Activated CD4-positive, alpha-beta T cell treated with anti-CD3 and anti-CD28 coated beads, Interleukin-2, amount 50 U/mL, for 24 hours (primary cell): Measurements from ENCODE around the gene PEX5.

Experiments
- DNase-seq, 2 donors: peaks; one replicate each; pipeline ENCODE4 v3.0.0-alpha.2; 2020; ENCODE audit warnings: low read depth in 1 of 2, low spot score in 1 of 2

PEX5 gene

DNA sequence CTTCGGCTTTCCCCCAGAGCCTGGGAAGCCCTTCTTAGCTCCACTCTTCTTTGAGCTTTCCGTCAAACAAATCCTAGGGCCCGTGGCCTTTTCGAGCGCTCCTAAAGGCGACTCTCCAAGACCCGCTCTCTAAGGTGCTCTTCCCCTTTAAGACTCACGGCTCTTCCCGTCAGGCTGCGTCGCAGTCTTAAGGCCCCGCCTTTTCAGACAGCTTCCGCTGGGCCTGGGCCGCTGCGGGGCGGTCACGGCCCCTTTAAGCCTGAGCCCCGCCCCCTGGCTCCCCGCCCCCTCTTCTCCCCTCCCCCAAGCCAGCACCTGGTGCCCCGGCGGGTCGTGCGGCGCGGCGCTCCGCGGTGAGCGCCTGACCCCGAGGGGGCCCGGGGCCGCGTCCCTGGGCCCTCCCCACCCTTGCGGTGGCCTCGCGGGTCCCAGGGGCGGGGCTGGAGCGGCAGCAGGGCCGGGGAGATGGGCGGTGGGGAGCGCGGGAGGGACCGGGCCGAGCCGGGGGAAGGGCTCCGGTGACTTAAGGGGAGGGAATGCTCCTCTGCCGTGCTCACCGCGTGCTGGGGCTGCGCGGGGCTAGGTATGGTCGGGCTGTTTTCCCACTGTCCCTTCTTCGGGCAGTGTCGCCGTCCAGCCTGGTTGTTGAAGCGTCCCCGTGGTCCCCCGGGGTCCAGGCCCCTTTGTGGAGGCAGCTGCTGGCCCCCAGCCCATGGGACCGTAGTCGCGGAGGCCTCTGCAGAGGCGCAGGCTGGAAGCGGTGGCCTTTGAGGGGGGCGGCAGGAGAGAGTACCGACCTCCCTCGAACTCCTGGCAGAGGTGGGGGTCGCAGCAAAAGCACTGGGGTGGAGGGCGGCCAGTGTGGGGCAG lies at the start of gene PEX5:
TSS of gene PEX5 (plus strand) at position 289 of the 870 bp plus-strand sequence. CDS start 692 bp downstream, outside the sequence.
- peak; percentile 56 to 81 for DNase-seq

DNA sequence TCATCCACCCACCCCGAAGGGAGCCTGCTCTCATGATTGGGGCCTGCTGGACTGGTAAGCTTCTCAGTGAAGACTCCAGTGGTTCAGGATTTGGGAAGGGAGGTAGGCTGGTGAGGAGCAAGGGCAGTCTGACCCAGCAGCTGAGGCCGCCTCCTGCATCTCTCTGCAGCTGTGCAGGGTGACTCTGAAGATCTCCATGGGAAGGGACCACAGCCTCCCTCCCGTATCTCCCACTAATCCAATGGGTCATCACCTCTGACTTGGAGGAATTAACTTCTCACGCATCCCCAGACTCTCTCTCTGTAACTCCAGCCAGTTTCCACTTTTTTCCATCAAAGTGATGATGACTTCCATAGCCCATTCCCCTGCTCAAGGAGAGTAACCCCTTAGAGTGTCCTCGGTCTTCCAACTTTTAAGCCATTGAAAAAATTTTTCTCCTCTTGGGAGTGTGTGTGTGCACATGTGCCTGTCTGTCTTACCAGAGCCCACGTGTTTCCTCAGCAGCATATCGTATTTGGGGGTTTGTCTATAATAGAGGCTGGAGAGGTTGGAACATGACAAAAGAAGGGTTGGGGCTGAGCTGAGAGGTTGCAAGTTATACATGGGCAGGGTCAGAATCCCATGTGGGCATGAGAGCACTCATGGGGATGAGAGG lies 48.0 kb upstream of the PEX5 start:
- no peak for DNase-seq

DNA sequence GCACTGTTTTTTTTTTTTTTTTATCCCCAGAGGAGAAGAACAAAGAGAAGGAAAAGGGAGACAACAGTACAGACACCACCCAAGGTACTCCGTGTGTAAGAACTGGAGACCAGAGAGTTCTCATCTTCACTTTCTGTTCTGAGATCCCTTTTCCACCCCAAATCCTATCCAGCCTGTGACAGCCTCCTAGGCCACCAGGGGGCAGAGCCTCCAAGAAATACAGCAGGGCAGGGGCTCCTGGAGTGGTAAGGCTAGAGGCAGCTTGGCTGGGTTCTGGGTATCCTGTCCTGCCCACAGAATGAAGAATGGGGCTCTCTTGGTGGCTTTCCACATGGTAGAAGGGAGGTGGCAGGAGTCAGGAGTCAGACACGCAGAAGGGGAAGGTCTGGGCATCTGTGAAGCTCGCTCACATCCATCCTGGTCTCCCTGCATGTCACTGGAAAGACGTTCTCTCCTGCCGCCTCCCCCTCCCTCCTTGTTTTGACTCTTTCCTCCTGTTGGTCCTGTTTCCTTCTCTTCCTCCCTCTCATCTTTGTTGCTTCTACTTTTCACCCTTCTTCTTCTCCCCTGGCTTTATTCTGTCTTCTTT lies 47.3 kb upstream of the PEX5 start:
- peak in 1 of 2 donors; percentile 40 for DNase-seq

DNA sequence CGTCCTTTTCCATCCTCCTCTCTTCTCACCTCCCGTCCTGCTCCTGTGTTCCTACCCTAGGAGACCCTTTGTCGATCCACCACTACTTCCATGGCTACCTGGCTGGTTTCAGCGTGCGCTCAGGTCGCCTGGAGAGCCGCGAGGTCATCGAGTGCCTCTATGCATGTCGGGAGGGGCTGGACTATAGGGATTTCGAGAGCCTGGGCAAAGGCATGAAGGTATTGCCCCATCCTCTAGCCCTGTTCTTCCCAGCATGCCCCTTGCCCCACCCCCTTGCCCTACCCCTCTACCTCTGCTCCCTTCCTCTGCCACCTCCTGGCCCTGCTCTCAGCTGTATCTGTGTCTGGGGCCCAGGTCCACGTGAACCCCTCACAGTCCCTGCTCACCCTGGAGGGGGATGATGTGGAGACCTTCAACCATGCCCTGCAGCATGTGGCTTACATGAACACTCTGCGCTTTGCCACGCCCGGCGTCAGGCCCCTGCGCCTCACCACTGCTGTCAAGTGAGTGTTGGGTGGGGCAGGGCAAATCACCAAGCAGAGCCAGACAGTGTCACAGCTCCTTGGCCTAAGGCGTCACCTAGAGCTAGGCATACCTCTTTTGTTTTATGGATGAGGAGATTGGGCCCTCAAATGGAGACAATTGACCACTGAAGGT lies 46.5 kb upstream of the PEX5 start:
- no peak for DNase-seq

DNA sequence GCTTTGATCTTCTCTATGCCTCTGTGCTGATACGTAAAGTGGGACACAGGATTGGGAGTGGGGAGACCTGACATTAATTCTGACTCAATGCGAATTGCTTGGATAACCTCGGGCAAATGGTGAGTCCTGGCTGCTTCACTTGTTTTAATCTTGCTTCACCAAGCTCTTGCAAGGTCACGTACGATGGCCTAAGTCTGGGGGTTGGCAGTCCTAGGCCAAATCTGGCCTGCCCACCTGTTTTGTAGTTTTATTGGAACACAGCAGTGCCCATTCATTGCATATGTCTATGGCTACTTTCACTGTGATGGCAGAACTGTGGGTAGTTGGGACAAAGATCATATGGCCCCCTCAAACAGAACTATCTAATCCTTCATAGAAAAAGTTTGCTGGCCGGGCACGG lies 45.9 kb upstream of the PEX5 start:
- DNase-seq = no peak

DNA sequence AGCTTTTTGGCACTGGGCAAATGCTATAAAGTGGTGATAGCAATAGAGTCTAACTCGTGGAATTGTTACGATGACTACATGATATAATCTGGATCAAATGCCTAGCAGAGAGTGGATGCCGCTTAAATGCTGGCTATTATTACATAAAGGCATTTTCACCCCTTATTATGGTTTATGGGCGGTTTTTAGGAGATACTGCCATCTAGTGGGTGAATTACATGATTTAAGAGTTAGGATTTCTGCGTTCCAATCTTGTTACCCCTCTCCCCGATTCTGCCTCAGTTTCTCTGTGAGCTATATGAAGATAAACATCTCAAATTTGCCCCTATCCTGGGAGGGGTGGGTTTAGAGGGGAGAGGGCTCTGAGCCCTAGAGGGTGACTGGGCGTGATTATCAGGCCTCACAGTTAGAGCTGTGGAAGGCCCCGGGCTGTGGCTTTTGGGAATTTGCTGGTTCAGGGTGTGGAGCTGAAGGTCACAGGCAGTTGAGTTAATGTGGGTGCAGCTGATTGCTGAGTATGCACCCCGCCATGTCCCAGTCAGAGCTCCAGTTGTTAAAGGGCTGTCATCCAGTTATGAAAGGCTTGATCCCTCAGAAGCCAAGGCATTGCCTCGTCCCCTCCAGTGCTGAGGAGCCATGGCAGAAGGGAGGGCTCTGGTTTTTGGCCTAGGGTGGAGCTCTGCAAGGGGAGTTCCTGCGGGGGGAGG lies 44.9 kb upstream of the PEX5 start:
- no peak for DNase-seq

DNA sequence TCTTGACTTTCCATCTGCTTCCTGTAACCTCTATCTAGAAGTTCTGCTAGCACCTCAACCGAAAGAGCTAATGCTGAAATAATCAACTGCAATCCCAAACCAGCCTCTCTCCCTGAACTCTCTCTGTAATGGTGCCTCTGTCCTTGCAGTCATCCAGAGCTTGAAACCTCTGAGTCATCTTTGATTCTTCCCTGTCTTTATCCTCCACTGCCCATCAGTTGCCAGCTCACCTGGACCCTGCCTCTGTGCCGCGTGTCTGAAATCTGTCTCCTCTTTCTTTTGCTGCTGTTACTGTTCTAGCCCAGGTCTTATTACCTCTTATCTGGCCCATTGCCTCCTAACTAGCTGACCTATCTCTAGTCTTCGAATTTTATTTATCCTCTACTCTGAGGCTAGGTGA lies 43.8 kb upstream of the PEX5 start:
- DNase-seq = no peak

DNA sequence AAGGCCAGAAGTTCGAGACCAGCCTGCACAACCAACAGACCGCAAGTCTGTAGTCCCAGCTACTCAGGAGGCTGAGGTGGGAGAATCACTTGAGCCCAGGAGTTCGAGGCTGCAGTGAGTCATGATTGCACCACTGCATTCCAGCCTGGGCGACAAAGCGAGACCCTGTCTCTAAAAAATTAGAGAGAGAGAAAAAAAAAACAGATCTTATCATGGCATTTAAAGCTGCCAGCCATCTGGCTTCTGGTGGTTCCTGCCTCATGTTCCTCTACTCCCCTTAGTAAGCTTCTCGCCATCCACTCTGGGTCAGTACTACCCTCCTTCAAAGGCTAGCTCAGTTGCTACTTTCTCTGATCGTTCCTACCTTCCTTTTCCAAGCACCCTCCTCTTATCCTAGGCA lies 43.3 kb upstream of the PEX5 start:
- DNase-seq = no peak

DNA sequence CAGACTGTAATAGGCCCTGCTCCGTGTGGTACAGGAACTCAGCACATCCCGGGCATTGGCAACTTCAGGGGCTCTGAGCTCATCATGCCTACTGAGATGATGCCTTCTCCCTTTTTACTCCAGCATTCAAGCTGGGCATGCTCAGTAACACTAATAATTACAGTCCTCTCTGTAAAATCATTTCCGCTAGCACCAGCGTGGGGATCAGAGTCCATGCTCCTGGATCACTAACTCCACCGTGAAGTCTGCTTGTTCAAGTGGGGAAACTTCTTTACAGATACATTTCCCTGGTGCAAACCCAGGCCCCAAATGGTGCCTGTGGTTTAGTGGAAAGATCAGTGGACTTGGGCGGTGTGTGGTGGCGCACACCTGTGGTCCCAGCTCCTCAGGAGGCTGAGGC lies 42.6 kb upstream of the PEX5 start:
- DNase-seq = no peak

DNA sequence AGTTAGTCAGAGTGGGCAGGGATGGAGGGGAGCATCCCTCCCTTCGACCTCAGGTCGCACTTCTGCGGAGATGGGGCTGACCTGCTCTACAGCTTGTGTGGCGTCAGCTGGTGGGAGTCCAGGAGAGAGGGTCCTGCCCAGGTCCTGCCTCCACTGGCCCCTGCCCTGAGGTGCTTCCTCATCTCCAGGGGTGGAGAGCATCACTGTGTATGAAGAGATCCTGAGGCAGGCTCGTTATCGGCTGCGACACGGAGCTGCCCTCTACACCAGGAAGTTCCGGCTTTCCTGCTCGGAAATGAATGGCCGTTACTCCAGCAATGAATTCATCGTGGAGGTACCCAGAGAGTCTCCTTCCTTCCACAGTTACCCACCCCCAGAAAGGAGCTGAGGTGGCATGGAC lies 39.1 kb upstream of the PEX5 start:
- no peak for DNase-seq

DNA sequence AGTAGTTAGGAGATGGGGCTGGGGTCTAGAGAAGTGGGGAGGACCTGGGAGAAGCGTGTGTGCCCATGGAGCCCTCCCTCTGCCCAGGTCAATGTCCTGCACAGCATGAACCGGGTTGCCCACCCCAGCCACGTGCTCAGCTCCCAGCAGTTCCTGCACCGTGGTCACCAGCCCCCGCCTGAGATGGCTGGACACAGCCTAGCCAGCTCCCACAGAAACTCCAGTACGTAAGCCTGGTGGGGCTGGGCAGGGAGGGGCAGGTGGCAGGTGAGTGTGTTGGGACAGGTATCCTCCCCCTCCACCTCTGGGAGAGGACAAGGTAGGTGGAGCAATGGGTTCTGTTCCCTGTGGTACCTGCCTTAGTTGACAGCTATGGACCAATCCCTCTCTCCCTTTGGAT lies 38.6 kb upstream of the PEX5 start:
- DNase-seq = no peak

DNA sequence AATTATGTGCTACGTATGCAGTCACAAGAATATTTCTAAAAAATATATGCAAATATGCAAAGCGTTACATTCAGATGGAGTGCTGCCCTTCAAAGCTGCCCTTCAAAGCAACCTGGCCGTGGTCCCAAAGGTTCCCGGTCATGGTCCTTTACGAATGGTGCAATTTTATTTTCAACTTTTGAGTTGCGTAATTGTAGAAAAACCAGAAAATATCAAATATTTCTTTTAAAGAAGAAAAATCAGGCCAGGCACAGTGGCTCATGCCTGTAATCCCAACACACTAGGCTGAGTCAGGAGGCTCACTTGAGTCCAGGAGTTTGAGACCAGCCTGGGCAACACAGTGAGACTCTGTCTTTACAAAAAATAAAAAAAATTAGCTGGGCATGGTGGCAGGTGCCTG lies 38.0 kb upstream of the PEX5 start:
- DNase-seq = no peak

DNA sequence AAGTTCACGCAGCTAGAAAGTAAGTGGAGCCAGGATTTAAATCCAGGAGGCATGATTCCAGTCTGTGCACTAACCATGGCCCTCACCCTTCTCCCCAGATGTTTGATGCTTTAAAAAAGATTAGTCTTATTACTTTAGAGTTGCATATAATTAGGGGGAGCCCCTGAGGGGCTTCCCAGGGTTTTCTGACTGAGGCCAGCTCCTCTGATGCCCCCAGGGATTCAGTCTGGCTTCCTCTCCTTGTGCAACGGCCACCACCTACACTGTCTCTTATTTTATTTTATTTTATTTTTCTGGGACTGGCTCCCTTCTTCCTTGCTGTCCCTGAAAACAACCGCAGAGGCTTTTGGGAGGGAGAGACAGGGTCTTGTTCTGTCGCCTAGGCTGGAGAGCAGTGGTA lies 36.7 kb upstream of the PEX5 start:
- no peak for DNase-seq

DNA sequence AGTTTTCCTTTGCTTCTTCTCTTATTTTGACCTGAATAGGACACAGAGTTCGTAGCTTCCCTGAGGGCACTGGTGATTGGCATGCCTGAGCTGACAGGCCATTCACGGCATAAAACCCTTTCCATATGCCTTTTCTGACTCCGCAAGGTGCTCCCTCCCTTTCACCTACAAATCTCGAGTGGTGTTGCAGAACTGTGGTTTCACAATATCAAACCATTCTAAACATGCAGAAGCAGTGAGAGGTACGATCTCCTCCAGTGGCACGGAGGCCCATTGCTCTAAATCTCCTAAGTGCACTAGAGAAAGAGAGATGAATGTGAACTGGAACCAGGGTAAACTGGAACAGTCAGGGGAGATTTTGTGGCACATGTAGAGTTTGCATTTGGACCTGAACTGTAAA lies 35.4 kb upstream of the PEX5 start:
- no peak for DNase-seq

DNA sequence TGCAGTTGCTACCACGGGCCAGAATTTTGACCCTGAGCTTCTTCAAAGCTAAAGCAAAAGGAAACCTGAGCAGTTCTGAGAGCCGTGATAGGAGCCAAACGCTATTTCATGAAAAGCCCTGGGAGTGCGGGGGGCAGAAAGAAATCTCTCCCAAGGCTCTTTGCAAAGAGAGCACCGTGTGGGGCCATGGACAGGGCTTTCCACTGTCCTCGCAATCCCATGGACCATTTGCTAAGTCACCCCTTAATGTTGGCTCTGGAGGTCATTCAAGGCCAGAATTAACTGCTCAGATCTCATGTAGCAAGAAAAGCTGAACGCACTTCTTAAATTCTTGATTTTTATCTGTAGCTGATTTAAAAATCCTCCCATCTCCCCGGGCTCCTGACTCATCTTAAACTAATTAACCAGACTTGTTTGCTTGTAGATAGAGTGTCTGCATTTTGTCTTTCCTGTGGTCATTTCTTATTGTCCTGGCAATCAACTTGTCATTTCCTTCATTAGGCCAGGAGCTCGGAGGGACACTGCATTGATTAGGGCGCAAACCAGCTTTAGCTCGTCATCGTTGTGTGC lies 34.5 kb upstream of the PEX5 start:
- DNase-seq = no peak

DNA sequence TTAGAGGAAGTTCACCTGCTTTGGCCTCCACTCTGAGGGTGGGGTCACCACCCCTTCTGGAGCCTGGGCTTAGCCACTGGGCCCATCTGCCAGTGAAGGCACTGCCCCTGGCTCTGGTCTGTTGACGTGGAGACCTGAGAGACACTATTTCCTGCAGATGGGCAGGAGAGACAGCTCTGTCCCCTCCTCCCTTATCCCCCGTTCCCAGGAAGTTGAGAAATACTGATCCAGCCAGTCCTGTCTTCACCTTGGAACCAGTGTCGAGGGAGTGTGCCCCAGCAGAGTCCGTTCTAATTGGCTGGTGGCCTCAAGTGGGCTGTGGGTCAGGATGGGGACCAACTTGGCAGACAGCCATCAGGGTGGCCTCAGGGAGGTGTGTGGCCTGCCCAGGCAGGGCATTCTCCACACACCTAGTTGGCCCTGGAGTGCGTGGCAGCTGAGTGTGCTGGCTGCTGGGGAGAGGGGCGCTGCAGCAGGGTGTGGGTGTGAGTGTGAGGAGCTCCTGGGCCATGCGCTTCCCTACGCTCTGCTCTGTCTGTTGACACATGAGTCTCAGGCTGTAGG lies 33.9 kb upstream of the PEX5 start:
- DNase-seq = no peak

DNA sequence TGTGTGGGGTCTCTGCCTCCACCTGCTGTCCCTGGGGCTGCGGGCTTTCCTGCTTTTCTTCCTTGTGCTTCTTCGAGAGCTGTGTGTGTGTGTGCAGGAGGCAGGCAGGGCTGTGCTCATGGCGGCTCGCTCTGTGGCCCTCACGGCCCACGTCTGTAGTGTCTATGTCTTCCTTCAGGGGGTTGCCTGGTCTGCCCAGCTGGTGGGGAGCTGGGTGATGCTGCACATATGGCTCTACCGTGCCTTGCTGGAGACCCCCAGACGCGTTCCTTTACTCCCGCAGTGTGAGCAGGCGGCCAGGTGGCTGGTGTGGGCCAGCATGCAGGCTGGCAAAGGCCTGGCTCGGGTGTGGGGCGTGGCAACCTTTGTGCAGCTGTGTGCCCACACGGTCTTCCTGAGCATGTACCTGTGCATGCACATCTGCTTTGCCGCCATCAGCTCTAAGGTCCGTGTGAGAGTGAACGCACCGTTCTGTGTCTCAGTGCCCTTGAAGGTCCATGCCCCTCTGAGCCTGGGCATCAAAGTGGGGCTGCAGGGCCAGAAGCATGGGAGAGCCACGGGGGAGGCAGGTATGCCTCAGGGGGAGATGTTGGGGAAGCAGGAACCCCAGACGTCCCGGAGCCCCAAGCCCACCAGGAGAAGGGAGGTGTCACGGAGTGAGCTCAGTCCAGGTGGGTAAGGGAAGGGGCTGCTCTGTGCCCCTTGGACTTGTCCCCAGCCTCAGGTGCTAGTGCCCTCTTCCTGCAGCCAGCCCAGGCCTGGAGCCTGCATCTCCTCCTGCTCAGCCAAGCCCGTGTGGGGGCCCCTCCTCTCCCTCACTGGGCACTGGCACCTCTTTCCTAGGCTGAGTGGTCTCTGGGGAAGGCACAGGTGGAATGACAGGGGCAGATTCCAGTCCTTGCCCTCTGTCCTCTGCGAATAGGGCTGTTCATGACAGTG lies 33.0 kb upstream of the PEX5 start:
- DNase-seq = no peak

DNA sequence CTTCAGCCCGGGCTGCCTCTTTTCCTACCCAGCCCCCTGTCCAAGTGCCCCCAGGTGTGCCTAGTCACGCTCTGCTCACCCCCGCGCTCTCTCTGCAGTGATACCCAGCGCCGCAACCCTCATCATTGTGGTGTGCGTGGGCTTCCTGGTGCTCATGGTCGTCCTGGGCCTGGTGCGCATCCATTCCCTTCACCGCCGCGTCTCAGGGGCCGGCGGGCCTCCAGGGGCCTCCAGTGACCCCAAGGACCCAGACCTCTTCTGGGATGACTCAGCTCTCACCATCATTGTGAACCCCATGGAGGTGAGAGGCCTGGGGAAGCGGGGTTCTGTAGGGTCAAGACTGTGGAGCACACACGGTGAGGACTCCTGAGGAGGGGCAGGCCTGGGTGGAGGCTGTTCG lies 32.1 kb upstream of the PEX5 start:
- DNase-seq = no peak
